Calu3 (cell line): ENCODE results near the gene SLC9A5. TPM values are rescaled to one million over a fixed set of nuclear protein-coding genes. Genes with fewer than 3 reads are reported as not detected.

Source experiments
- BruUV-seq: library from RNA; stranded (reverse); fragments of 400-500 nt; replicated peaks from 2 replicates; lab custom pipeline; 2021; lab: Mats Ljungman, UMichigan
- CTCF ChIA-PET: fragments of 300-600 bp; sonication (Branson Sonifier 250); formaldehyde crosslinking; loops from one replicate; lab custom pipeline; 2022; ENCODE audit warnings: antibody characterized with exemption; lab: Charles Lee
- DNase-seq: peaks from one replicate; pipeline ENCODE4 v3.0.0; 2022
- H3K27ac Mint-ChIP-seq: one replicate; pipeline ENCODE4 v1.8.0; 2022; ENCODE audit warnings: mixed read lengths; ENCODE audit not compliant: unreplicated experiment
- H3K27me3 Mint-ChIP-seq: one replicate; pipeline ENCODE4 v1.8.0; 2022; ENCODE audit warnings: mixed read lengths; ENCODE audit not compliant: unreplicated experiment
- H3K36me3 Mint-ChIP-seq: one replicate; pipeline ENCODE4 v1.8.0; 2022; ENCODE audit warnings: mild to moderate bottlenecking, moderate library complexity, mixed read lengths; ENCODE audit not compliant: insufficient read depth, unreplicated experiment
- H3K4me1 Mint-ChIP-seq: one replicate; pipeline ENCODE4 v1.8.0; 2022; ENCODE audit warnings: mild to moderate bottlenecking, low read depth, mixed read lengths; ENCODE audit not compliant: unreplicated experiment
- H3K4me3 Mint-ChIP-seq: one replicate; pipeline ENCODE4 v1.8.0; 2022; ENCODE audit warnings: mild to moderate bottlenecking, low read depth, moderate library complexity, mixed read lengths; ENCODE audit not compliant: unreplicated experiment
- H3K9me3 Mint-ChIP-seq: one replicate; pipeline ENCODE4 v1.8.0; 2022; ENCODE audit warnings: low read depth, mixed read lengths; ENCODE audit not compliant: unreplicated experiment
- intact Hi-C: fragments of 100-400 bp; cut with micrococcal nuclease; formaldehyde crosslinking; loops from one replicate; pipeline ENCODE4 v1.10.0; 2022; ENCODE audit not compliant: unreplicated experiment
- total RNA-seq: library from RNA; stranded (reverse); gene quantifications from 2 replicates; pipeline ENCODE4 v1.2.3, GENCODE V29; 2022
- TF ChIP-seq, protein P1 (sequence below): fragments of 200-600 bp; IDR thresholded peaks from one replicate; pipeline ENCODE4 v1.8.0; 2022; ENCODE audit warnings: antibody characterized with exemption; ENCODE audit not compliant: unreplicated experiment

The SLC9A5 gene
- total RNA-seq, 1 experiment from 2014 or later, result 2.4 TPM

DNA sequence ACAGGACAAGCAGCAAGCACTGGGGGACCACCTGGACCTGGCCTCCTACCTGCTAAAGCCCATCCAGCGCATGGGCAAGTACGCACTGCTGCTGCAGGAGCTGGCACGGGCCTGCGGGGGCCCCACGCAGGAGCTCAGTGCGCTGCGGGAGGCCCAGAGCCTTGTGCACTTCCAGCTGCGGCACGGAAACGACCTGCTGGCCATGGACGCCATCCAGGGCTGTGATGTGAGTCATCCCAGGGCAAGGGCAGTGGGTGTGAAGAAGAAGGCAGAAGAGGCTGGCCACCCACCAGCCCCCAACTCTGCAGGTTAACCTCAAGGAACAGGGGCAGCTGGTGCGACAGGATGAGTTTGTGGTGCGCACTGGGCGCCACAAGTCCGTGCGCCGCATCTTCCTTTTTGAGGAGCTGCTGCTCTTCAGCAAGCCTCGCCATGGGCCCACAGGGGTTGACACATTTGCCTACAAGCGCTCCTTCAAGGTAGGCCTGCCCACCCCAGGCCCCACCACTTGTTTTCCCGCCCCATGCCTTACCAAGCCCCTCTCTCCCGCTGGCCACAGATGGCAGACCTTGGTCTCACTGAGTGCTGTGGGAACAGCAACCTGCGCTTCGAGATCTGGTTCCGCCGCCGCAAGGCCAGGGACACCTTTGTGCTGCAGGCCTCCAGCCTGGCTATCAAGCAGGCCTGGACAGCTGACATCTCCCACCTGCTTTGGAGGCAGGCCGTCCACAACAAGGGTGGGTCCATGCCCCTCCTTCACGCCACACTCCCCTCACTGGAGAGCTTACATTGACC is 37.9 kb downstream of the SLC9A5 start:
- Mint-ChIP-seq H3K9me3 (no peaks in the 10 kb centered on the region), H3K27me3 (peaks cover 10% of the 10 kb centered on the region), H3K36me3 (no peaks in the 10 kb centered on the region), H3K4me3 (no peak overlapping the region), H3K27ac (no peak overlapping the region), H3K4me1 (peaks cover 9% of the 10 kb centered on the region)
- intact Hi-C loops, result no loop called here
- TF ChIP-seq, protein P1, sequence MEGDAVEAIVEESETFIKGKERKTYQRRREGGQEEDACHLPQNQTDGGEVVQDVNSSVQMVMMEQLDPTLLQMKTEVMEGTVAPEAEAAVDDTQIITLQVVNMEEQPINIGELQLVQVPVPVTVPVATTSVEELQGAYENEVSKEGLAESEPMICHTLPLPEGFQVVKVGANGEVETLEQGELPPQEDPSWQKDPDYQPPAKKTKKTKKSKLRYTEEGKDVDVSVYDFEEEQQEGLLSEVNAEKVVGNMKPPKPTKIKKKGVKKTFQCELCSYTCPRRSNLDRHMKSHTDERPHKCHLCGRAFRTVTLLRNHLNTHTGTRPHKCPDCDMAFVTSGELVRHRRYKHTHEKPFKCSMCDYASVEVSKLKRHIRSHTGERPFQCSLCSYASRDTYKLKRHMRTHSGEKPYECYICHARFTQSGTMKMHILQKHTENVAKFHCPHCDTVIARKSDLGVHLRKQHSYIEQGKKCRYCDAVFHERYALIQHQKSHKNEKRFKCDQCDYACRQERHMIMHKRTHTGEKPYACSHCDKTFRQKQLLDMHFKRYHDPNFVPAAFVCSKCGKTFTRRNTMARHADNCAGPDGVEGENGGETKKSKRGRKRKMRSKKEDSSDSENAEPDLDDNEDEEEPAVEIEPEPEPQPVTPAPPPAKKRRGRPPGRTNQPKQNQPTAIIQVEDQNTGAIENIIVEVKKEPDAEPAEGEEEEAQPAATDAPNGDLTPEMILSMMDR, result no peak
- DNase-seq, result no peak
- BruUV-seq, result no TSS peak
- CTCF ChIA-PET, result interaction anchor here (0.8 to 4.5 kb wide), 5 partner anchors 10 to 41 kb away, joined by 3 to 68 read pairs (median 9); partner anchors contain the start of genes FHOD1, KCTD19, LRRC36 and SLC9A5

- Mint-ChIP-seq H3K4me1 (peaks cover 9% of the 10 kb centered on the region), H3K9me3 (no peaks in the 10 kb centered on the region), H3K36me3 (no peaks in the 10 kb centered on the region), H3K4me3 (no peak overlapping the region), H3K27me3 (peaks cover 19% of the 10 kb centered on the region), H3K27ac (no peak overlapping the region)
- TF ChIP-seq, protein P1, result no peak
- no peak for DNase-seq
- CTCF ChIA-PET, result interaction anchor here (0.8 kb wide), 1 partner anchor 27 kb away, joined by 3 read pairs; no protein-coding TSS in a partner anchor
- intact Hi-C loops, result no loop called here
- BruUV-seq, result no TSS peak
These were observed 39.2 kb downstream of the SLC9A5 start for GRCh38 chr16:67287960-67288359.

DNA sequence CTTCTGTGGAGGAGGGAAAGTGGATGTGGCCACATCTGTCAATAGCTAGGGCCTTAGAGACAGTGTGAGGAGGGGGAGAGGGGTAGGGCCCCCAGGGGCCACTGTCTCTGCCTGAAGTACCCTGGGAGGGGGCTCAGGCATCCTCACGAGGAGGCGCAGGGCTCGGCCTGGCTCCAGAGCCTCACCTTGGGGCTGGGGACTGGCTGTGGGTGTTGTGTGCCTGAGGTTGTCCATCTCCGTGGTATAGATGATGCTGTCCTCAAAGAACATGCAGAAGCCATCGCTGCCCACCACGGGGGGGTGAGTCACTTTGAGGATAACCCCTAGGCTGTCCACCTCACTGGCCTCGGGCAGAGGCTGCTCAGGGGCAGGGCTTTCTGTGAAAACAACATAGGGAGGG is 42.7 kb downstream of the SLC9A5 start:
- Mint-ChIP-seq H3K9me3 (no peaks in the 10 kb centered on the region), H3K27ac (no peak overlapping the region)
- intact Hi-C loops, result no loop called here

DNA sequence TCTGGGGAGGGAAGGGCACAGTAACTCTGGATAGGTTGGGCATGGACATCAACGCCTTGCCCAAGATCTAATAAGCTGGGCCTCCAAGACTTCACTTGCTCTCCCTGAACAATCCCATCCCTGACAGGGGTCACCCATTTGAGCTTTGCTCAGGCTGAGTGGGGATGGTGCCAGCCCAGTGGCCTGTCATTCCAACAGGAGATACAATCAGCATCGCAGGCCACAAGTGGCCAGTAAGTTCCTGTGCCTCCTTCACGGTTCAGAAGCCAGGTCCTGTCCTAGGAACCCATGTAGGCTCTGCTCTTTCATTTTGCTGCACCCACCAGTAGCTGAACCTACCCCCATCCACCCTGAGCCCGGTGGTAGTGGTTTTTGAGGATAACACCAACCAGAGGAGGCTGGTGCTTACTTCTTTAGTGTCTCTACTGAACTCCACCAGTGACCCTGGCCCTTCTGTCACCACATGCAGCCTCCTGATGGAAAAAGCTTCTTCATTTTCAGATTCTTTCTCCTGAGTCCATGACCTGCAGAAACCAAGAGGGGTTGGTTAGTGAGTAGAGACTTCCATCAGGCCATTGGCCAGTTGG is 45.5 kb downstream of the SLC9A5 start:
- no TSS peak for BruUV-seq
- no peaks in the 10 kb centered on the region for H3K36me3 Mint-ChIP-seq
- intact Hi-C loops, result no loop called here

More for the DNA sequence above, 42.7 kb downstream of the SLC9A5 start:
- Mint-ChIP-seq H3K4me1 (peaks cover 4% of the 10 kb centered on the region), H3K4me3 (no peak overlapping the region), H3K27me3 (peaks cover 38% of the 10 kb centered on the region), H3K36me3 (no peaks in the 10 kb centered on the region)
- TF ChIP-seq, protein P1, result no peak
- BruUV-seq, result no TSS peak
- no peak for DNase-seq
- CTCF ChIA-PET, result no interaction called here

More for the DNA sequence above, 45.5 kb downstream of the SLC9A5 start:
- TF ChIP-seq, protein P1, result no peak
- Mint-ChIP-seq H3K27me3 (peaks cover 52% of the 10 kb centered on the region), H3K4me3 (no peak overlapping the region), H3K27ac (no peak overlapping the region), H3K4me1 (peaks cover 7% of the 10 kb centered on the region), H3K9me3 (no peaks in the 10 kb centered on the region)
- DNase-seq, result no peak
- CTCF ChIA-PET, result interaction anchor here (0.7 kb wide), 1 partner anchor 12 kb away, joined by 3 read pairs; no protein-coding TSS in a partner anchor
